Adrenal gland (tissue), 12 donors: ENCODE measurements around the gene ATP2B3. TPM values are rescaled to one million over a fixed set of nuclear protein-coding genes. Genes with fewer than 3 reads are reported as not detected.

ENCODE experiments used
- DNase-seq, 7 donors: peaks; one replicate each; pipeline ENCODE4 v3.0.0-alpha.2; 2019 to 2020
- H3K27ac ChIP-seq, 5 donors: fragments of 200-600 bp; sonication (generic) in 4 of 5; 1 replicate in 3 of 5; 2 replicates in 2 of 5; pipeline versions ENCODE4 v1.5.1 to v1.8.0; 2016 to 2020; ENCODE audit warnings: mild to moderate bottlenecking in 1 of 5
- H3K27me3 ChIP-seq: fragments of 200-600 bp; 2 replicates; pipeline ENCODE4 v1.8.0; 2021
- H3K36me3 ChIP-seq, 2 donors: fragments of 200-600 bp; replicated peaks in 1 of 2; 1 replicate in 1 of 2; 2 replicates in 1 of 2; pipeline versions ENCODE4 v1.5.1 to v1.8.0; 2018 to 2022
- H3K4me1 ChIP-seq, 2 donors: fragments of 200-600 bp; replicated peaks in 1 of 2; 1 replicate in 1 of 2; 2 replicates in 1 of 2; pipeline versions ENCODE4 v1.5.1 to v1.8.0; 2018 to 2021
- H3K4me3 ChIP-seq, 4 donors: fragments of 200-600 bp; sonication (generic) in 3 of 4; one replicate each; pipeline ENCODE4 v1.5.1; 2016 to 2018
- H3K9me3 ChIP-seq, 3 donors: fragments of 200-600 bp; sonication (generic) in 1 of 3; replicated peaks in 1 of 3; 1 replicate in 2 of 3; 2 replicates in 1 of 3; pipeline versions ENCODE4 v1.5.1 to v1.8.0; 2016 to 2021
- POLR2A ChIP-seq, 2 donors: fragments of 450-650 bp; IDR thresholded peaks; one replicate each; pipeline ENCODE4 v1.6.1; 2017; ENCODE audit warnings: antibody characterized with exemption in 2 of 2, mild to moderate bottlenecking in 2 of 2, moderate library complexity in 1 of 2
- WGBS, 4 donors: extraction: QIAGEN DNeasy Blood & Tissue Kit in 2 of 4; methylation state at CpG; one replicate each; pipeline versions ENCODE4 v1.1.5 to v1.1.7; 2013 to 2017; 5-methylcytosine and 5-hydroxymethylcytosine counted together
- intact Hi-C, 2 donors: fragments of 100-400 bp; cut with DNase I; formaldehyde crosslinking; loops; one replicate each; pipeline versions ENCODE4 v1.14.1 to v1.15.0; 2022 to 2023
- polyA plus RNA-seq, 3 donors: library from polyadenylated mRNA; stranded (reverse); fragments of 200-250 nt in 2 of 3; fragments of 350-450 nt in 1 of 3; fragmentation: Illumina TruSeq in 1 of 3; extraction: RNeasy Lipid Tissue Mini Kit (QIAGEN cat#74804) in 1 of 3; gene quantifications; one replicate each; pipeline ENCODE4 v1.2.3, GENCODE V29; 2013 to 2014
- total RNA-seq, 9 donors: library from RNA; depleted of rRNA in 4 of 9; stranded (reverse); fragments of >200 nt in 4 of 9; fragments of 120-200 nt in 1 of 9; fragmentation: NEBNext Ultra II Directional in 1 of 9; extraction: Animal tissue kit (Norgen Biotek cat#: 25700) in 1 of 9; gene quantifications; one replicate each; pipeline versions ENCODE4 v1.1.0 to v1.2.4, GENCODE V29; 2013 to 2023
- TF ChIP-seq, protein P1 (sequence below), 6 experiments: fragments of 450-650 bp in 4 of 6; fragments of 200-600 bp in 2 of 6; sonication (generic) in 1 of 6; IDR thresholded peaks; 1 replicate in 5 of 6; 2 replicates in 1 of 6; pipeline versions ENCODE4 v1.5.1 to v1.8.0; 2016 to 2021; ENCODE audit warnings: antibody characterized with exemption in 6 of 6, mild to moderate bottlenecking in 2 of 6, moderate library complexity in 1 of 6
- donor health status: healthy with polysubstance abuse.
- donor health status: Bipolar disorder and iron deficiency.
- donor health status: DM: yes; HTN: yes; CAD: no.
- donor health status: DM: no; HTN: no; CAD: no.
- donor health status: DM: no; HTN: no; CAD: no.
- donor health status: DM: yes; HTN: yes; CAD: no.

ATP2B3 gene
- total and polyA plus RNA-seq, 12 donors: 1.1 to 46.4 (median 15.4) TPM

DNA sequence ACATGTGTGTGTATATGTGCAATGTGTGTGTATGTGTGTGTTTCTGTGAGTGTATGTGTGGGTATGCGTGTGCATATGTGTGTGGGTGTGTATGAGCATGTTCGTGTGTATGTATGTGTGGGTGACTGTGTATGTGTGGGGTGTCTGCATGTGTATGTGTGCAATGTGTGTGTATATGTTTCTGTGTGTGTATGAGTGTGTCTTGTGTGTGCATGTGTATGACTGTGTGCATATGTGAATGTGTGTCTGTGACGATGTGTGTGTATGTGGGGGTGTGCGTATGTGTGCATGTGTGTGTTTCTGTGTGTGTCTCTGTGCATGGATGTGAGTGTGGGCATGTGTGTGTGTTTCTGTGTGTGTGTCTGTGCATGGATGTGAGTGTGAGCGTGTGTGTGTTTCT, 4.2 kb upstream of the ATP2B3 start:
- Histone ChIP-seq H3K36me3 (no peaks in the 10 kb centered on the region), H3K27me3 (peaks cover 17% of the 10 kb centered on the region), H3K27ac (no peak overlapping the region), H3K4me3 (no peak overlapping the region), H3K9me3 (no peaks in the 10 kb centered on the region), H3K4me1 (no peaks in the 10 kb centered on the region)
- intact Hi-C loops: no loop called here
- 64 to 72% (median 71%) methylated on average over 4 to 5 of the region's 5 CpGs for WGBS, 4 donors
- DNase-seq: no peak
- no peak for TF ChIP-seq POLR2A (IDR thresholded peaks at IDR 0.05)
- TF ChIP-seq, protein P1, sequence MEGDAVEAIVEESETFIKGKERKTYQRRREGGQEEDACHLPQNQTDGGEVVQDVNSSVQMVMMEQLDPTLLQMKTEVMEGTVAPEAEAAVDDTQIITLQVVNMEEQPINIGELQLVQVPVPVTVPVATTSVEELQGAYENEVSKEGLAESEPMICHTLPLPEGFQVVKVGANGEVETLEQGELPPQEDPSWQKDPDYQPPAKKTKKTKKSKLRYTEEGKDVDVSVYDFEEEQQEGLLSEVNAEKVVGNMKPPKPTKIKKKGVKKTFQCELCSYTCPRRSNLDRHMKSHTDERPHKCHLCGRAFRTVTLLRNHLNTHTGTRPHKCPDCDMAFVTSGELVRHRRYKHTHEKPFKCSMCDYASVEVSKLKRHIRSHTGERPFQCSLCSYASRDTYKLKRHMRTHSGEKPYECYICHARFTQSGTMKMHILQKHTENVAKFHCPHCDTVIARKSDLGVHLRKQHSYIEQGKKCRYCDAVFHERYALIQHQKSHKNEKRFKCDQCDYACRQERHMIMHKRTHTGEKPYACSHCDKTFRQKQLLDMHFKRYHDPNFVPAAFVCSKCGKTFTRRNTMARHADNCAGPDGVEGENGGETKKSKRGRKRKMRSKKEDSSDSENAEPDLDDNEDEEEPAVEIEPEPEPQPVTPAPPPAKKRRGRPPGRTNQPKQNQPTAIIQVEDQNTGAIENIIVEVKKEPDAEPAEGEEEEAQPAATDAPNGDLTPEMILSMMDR (IDR thresholded peaks at IDR 0.05): no peak

DNA sequence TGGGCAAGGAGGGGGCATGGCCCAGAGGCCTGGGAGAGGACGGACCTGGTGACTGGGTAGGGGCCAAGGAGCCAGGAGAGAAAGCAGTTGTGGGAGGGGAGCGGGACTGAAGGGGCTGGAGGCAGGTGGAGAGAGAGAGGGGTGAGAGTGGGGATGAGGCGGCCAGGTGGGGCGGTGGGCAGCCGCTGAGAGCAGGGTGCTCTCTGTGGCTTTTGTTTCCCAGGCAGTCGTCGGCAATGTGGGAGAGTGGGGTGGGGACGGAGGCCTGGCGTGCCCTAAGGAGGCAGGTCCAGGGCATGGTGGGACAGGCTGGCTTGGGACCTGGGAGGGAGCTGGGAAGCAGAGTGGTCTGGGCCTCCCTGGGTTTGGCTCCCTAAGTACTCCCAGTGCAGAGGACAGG, 3.2 kb upstream of the ATP2B3 start:
- Histone ChIP-seq H3K27me3 (peaks cover 21% of the 10 kb centered on the region), H3K36me3 (no peaks in the 10 kb centered on the region), H3K9me3 (no peaks in the 10 kb centered on the region), H3K27ac (no peak overlapping the region), H3K4me1 (no peaks in the 10 kb centered on the region), H3K4me3 (no peak overlapping the region)
- WGBS, 4 donors: 82 to 89% (median 84%) methylated on average over 9 of the region's 9 CpGs
- no peak for DNase-seq
- intact Hi-C loops: no loop called here
- TF ChIP-seq POLR2A (IDR thresholded peaks at IDR 0.05): no peak
- TF ChIP-seq, protein P1 (IDR thresholded peaks at IDR 0.05): no peak

DNA sequence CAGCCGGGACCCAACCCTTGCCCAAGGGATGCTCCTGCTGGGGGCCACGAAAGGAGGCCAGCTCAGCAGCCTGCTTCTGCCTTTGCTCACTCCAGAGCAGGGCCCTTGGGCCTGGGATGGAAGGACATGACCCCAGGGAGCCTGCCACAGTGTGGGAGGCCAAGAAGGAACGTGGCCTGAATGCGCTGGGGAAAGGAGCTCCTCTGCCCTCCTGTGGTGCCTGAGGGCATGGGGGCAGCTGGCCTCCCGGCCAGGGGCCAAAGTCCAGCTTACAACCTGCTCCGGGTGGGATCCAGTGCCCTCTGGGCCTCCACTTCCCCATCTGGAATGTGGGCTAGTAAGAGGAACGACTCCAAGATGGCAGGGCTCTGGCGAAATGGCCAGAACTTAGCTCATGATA, 2.0 kb upstream of the ATP2B3 start:
- no peaks in the 10 kb centered on the region for H3K4me1 ChIP-seq
- no peak overlapping the region for H3K27ac ChIP-seq
- H3K9me3 ChIP-seq: no peaks in the 10 kb centered on the region
- WGBS, 4 donors: 74 to 85% (median 75%) methylated on average over 6 to 8 of the region's 8 CpGs; no CpG with 5 or more reads in 1 of the 4 donors
- intact Hi-C loops: no loop called here
- no peak overlapping the region for H3K4me3 ChIP-seq
- TF ChIP-seq, protein P1 (IDR thresholded peaks at IDR 0.05): no peak
- TF ChIP-seq POLR2A (IDR thresholded peaks at IDR 0.05): no peak
- H3K36me3 ChIP-seq: no peaks in the 10 kb centered on the region
- peaks cover 30% of the 10 kb centered on the region for H3K27me3 ChIP-seq
- DNase-seq: no peak

DNA sequence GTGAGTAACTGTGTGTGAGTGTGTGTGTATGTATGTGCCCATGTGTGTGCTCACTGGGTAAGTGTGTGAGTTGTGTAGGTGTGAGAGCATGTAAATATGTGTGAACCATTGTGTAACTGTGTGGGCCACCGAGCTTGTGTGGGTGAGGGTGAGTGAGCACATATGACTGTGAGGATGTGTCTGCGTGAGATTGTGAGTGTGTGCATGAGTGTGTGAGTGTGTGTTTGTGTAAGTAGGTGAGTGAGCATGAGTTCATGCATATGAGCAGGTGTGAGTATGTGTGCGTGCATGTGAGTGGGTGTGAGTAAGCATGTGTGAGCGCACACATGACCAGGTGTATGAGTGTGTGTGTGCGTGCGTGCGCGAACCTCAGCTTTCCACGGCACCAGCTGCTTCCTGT, 1.4 kb upstream of the ATP2B3 start:
- WGBS, 4 donors: 62 to 91% (median 79%) methylated on average over 2 to 9 of the region's 9 CpGs
- Histone ChIP-seq H3K27ac (no peak overlapping the region), H3K36me3 (no peaks in the 10 kb centered on the region), H3K4me3 (no peak overlapping the region), H3K4me1 (no peaks in the 10 kb centered on the region), H3K9me3 (no peaks in the 10 kb centered on the region), H3K27me3 (peaks cover 36% of the 10 kb centered on the region)
- intact Hi-C loops: no loop called here
- no peak for DNase-seq
- TF ChIP-seq POLR2A (IDR thresholded peaks at IDR 0.05): no peak
- TF ChIP-seq, protein P1 (IDR thresholded peaks at IDR 0.05): no peak
